DND-41 (cell line): ENCODE measurements around the gene LAD1.

Experiments
- EZH2 ChIP-seq: IDR thresholded peaks from 3 replicates; pipeline ENCODE4 v1.6.1; 2012; ENCODE audit warnings: borderline replicate concordance, low read depth, mild to moderate bottlenecking, moderate library complexity, low read length, inconsistent platforms; ENCODE audit not compliant: severe bottlenecking
- TF ChIP-seq, protein P1 (sequence below): IDR thresholded peaks from 2 replicates; pipeline ENCODE4 v1.5.1; 2012; ENCODE audit warnings: borderline replicate concordance, low read length, moderate library complexity, mild to moderate bottlenecking; ENCODE audit not compliant: poor library complexity, severe bottlenecking; ENCODE audit errors: extremely low read depth

DNA sequence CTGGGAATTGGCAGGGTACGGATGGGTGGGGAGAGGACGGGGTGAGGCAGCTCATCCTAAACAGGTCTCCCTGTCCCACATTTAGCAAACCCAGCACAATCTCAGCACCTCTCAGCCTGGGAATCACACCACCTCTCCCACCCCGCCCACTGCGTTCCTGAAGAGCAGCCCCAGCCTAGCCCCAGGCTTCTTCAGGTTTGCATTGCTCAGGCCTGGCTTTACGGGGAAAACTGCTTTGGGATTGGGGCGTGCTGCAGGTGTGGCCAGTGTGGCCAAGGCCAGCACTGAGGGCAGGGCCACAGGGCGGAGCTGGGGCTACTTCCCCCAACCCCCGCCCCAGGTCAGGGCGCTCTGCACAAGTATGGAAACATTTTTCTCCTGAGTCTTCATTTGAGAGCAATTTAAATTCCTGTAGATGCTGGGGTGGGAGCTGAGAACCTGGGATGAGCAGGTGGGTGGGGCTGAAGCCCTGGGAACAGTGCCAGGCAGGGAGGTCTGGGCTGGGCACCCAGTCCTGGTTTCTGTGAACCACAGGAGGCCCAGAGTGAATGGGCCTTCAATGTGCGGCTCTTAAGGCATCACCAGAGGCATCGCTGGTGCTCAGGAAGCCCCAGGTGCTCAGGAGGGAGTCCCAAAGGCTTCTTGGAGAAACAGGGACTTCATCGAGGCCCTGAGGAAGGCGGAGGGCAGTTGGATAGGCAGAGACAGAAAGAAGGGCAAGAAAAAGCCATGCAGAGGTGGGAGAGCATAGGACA, 45.8 kb downstream of the LAD1 start:
- TF ChIP-seq, protein P1, sequence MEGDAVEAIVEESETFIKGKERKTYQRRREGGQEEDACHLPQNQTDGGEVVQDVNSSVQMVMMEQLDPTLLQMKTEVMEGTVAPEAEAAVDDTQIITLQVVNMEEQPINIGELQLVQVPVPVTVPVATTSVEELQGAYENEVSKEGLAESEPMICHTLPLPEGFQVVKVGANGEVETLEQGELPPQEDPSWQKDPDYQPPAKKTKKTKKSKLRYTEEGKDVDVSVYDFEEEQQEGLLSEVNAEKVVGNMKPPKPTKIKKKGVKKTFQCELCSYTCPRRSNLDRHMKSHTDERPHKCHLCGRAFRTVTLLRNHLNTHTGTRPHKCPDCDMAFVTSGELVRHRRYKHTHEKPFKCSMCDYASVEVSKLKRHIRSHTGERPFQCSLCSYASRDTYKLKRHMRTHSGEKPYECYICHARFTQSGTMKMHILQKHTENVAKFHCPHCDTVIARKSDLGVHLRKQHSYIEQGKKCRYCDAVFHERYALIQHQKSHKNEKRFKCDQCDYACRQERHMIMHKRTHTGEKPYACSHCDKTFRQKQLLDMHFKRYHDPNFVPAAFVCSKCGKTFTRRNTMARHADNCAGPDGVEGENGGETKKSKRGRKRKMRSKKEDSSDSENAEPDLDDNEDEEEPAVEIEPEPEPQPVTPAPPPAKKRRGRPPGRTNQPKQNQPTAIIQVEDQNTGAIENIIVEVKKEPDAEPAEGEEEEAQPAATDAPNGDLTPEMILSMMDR, result no peak
- no peak for TF ChIP-seq EZH2
